ENCODE results near the gene CDC45.

The CDC45 gene

GRCh38 chr22:19483481-19484244 is 3.9 kb downstream of the CDC45 start:
- H3K4me3 ChIP-seq (ENCODE audit: low read length), result no peak overlapping the region
- H3K36me3 ChIP-seq (ENCODE audit: control insufficient read depth, low read length), result peaks cover 73% of the 10 kb centered on the region
- no peaks in the 10 kb centered on the region for H3K27me3 ChIP-seq (ENCODE audit: control insufficient read depth, low read length)
- peaks cover 41% of the 10 kb centered on the region for H3K79me2 ChIP-seq (ENCODE audit: control insufficient read depth, low read length)
- H3K27ac ChIP-seq (ENCODE audit: low read depth, low read length), result no peak overlapping the region
- no peaks in the 10 kb centered on the region for H3K9me2 ChIP-seq (replicated peaks; ENCODE audit: control insufficient read depth, low read length)
- H4K20me1 ChIP-seq (ENCODE audit: control insufficient read depth, insufficient read depth, low read depth, low read length), result peaks cover 9% of the 10 kb centered on the region; the same call in 1 of the 2 replicates
- no peak for TF ChIP-seq CTCF (IDR thresholded peaks at IDR 0.05; ENCODE audit: low read depth, low read length, poor library complexity, severe bottlenecking)
- no peak for TF ChIP-seq EZH2phosphoT487 (IDR thresholded peaks at IDR 0.05; ENCODE audit: borderline replicate concordance, low read length)
- H3K4me1 ChIP-seq (ENCODE audit: control insufficient read depth, low read length), result peaks cover 8% of the 10 kb centered on the region
- no peaks in the 10 kb centered on the region for H3K9me3 ChIP-seq (ENCODE audit: control insufficient read depth, insufficient read depth, low read length)
- no peaks in the 10 kb centered on the region for H3F3A ChIP-seq (ENCODE audit: control insufficient read depth, insufficient read depth)
- no peak overlapping the region for H3K4me2 ChIP-seq (ENCODE audit: low read length)

GRCh38 chr22:19488285-19488684 is 8.6 kb downstream of the CDC45 start:
- no peak for TF ChIP-seq CTCF (IDR thresholded peaks at IDR 0.05; ENCODE audit: low read depth, low read length, poor library complexity, severe bottlenecking)
- no peak for TF ChIP-seq EZH2phosphoT487 (IDR thresholded peaks at IDR 0.05; ENCODE audit: borderline replicate concordance, low read length)
- Histone ChIP-seq H3K9me2 (replicated peaks; ENCODE audit: control insufficient read depth, low read length) (no peaks in the 10 kb centered on the region), H3K27me3 (ENCODE audit: control insufficient read depth, low read length) (no peaks in the 10 kb centered on the region), H3K9me3 (ENCODE audit: control insufficient read depth, insufficient read depth, low read length) (no peaks in the 10 kb centered on the region), H3F3A (ENCODE audit: control insufficient read depth, insufficient read depth) (no peaks in the 10 kb centered on the region), H3K27ac (ENCODE audit: low read depth, low read length) (no peak overlapping the region), H3K4me3 (ENCODE audit: low read length) (no peak overlapping the region), H3K36me3 (ENCODE audit: control insufficient read depth, low read length) (peaks cover 81% of the 10 kb centered on the region), H4K20me1 (ENCODE audit: control insufficient read depth, insufficient read depth, low read depth, low read length) (peaks cover 8% of the 10 kb centered on the region; the same call in 1 of the 2 replicates), H3K4me1 (ENCODE audit: control insufficient read depth, low read length) (no peaks in the 10 kb centered on the region), H3K4me2 (ENCODE audit: low read length) (no peak overlapping the region), H3K79me2 (ENCODE audit: control insufficient read depth, low read length) (peaks cover 29% of the 10 kb centered on the region)

GRCh38 chr22:19488884-19489843 is 9.4 kb downstream of the CDC45 start:
- no peak overlapping the region for H3K4me3 ChIP-seq (ENCODE audit: low read length)
- H3K9me2 ChIP-seq (replicated peaks; ENCODE audit: control insufficient read depth, low read length), result no peaks in the 10 kb centered on the region
- no peak overlapping the region for H3K4me2 ChIP-seq (ENCODE audit: low read length)
- H3K27me3 ChIP-seq (ENCODE audit: control insufficient read depth, low read length), result no peaks in the 10 kb centered on the region
- H3K27ac ChIP-seq (ENCODE audit: low read depth, low read length), result no peak overlapping the region
- TF ChIP-seq EZH2phosphoT487 (IDR thresholded peaks at IDR 0.05; ENCODE audit: borderline replicate concordance, low read length), result no peak
- TF ChIP-seq CTCF (IDR thresholded peaks at IDR 0.05; ENCODE audit: low read depth, low read length, poor library complexity, severe bottlenecking), result no peak
- H3F3A ChIP-seq (ENCODE audit: control insufficient read depth, insufficient read depth), result no peaks in the 10 kb centered on the region
- peaks cover 29% of the 10 kb centered on the region for H3K79me2 ChIP-seq (ENCODE audit: control insufficient read depth, low read length)
- no peaks in the 10 kb centered on the region for H3K4me1 ChIP-seq (ENCODE audit: control insufficient read depth, low read length)
- no peaks in the 10 kb centered on the region for H3K9me3 ChIP-seq (ENCODE audit: control insufficient read depth, insufficient read depth, low read length)
- H3K36me3 ChIP-seq (ENCODE audit: control insufficient read depth, low read length), result peaks cover 81% of the 10 kb centered on the region
- peaks cover 8% of the 10 kb centered on the region; the same call in 1 of the 2 replicates for H4K20me1 ChIP-seq (ENCODE audit: control insufficient read depth, insufficient read depth, low read depth, low read length)
